ENCODE data around the gene TRMT112.
A peak's percentile ranks its signal among the peaks of the same experiment; 100 is the strongest.

The TRMT112 gene
- 40.9 to 65.0 (median 64.5) reads per million in 3 donors for total RNA-seq

GRCh38 chr11:64317325-64317960 lies at the start of gene TRMT112:
Gene TRMT112, minus strand, starts transcription at chr11:64317559. Its CDS starts 33 bp downstream, at chr11:64317526.
- peak within 1 kb of the TSS; percentile 94 for H3K27ac ChIP-seq (ENCODE audit: insufficient read depth, low read length, poor library complexity, severe bottlenecking)
- no peaks in the 10 kb centered on the region for H3K9me3 ChIP-seq (ENCODE audit: control insufficient read depth, low read length)
- H3K36me3 ChIP-seq (ENCODE audit: control insufficient read depth, insufficient read depth, low read length), result peaks cover 13% of the 10 kb centered on the region
- no peaks in the 10 kb centered on the region for H3K27me3 ChIP-seq (replicated peaks; ENCODE audit: control insufficient read depth, insufficient read depth, low read length, poor library complexity, severe bottlenecking)
- DNase-seq, result peak; percentile 97 to 98 (median 98)
- H3K4me3 ChIP-seq (ENCODE audit: insufficient read depth, low read depth, low read length, poor library complexity, severe bottlenecking), result peak within 1 kb of the TSS; percentile 79
- H3K4me1 ChIP-seq (ENCODE audit: control insufficient read depth, insufficient read depth, low read length, poor library complexity, severe bottlenecking), result peaks cover 14% of the 10 kb centered on the region

GRCh38 chr11:64366751-64367150 lies 49.4 kb upstream of the TRMT112 start:
- DNase-seq, result no peak
- no peaks in the 10 kb centered on the region for H3K27me3 ChIP-seq (replicated peaks; ENCODE audit: control insufficient read depth, insufficient read depth, low read length, poor library complexity, severe bottlenecking)
- no peak overlapping the region for H3K4me3 ChIP-seq (ENCODE audit: insufficient read depth, low read depth, low read length, poor library complexity, severe bottlenecking)
- H3K9me3 ChIP-seq (ENCODE audit: control insufficient read depth, low read length), result no peaks in the 10 kb centered on the region
- H3K4me1 ChIP-seq (ENCODE audit: control insufficient read depth, insufficient read depth, low read length, poor library complexity, severe bottlenecking), result no peaks in the 10 kb centered on the region
- H3K36me3 ChIP-seq (ENCODE audit: control insufficient read depth, insufficient read depth, low read length), result peaks cover 63% of the 10 kb centered on the region
- H3K27ac ChIP-seq (ENCODE audit: insufficient read depth, low read length, poor library complexity, severe bottlenecking), result no peak overlapping the region

GRCh38 chr11:64364911-64365310 lies 47.6 kb upstream of the TRMT112 start:
- no peak for DNase-seq
- H3K4me1 ChIP-seq (ENCODE audit: control insufficient read depth, insufficient read depth, low read length, poor library complexity, severe bottlenecking), result peaks cover 7% of the 10 kb centered on the region
- H3K36me3 ChIP-seq (ENCODE audit: control insufficient read depth, insufficient read depth, low read length), result peaks cover 62% of the 10 kb centered on the region
- no peak overlapping the region for H3K27ac ChIP-seq (ENCODE audit: insufficient read depth, low read length, poor library complexity, severe bottlenecking)
- no peaks in the 10 kb centered on the region for H3K27me3 ChIP-seq (replicated peaks; ENCODE audit: control insufficient read depth, insufficient read depth, low read length, poor library complexity, severe bottlenecking)
- no peaks in the 10 kb centered on the region for H3K9me3 ChIP-seq (ENCODE audit: control insufficient read depth, low read length)
- H3K4me3 ChIP-seq (ENCODE audit: insufficient read depth, low read depth, low read length, poor library complexity, severe bottlenecking), result no peak overlapping the region

GRCh38 chr11:64364435-64364834 lies 47.1 kb upstream of the TRMT112 start:
- no peak for DNase-seq
- Histone ChIP-seq H3K27ac (ENCODE audit: insufficient read depth, low read length, poor library complexity, severe bottlenecking) (no peak overlapping the region), H3K4me3 (ENCODE audit: insufficient read depth, low read depth, low read length, poor library complexity, severe bottlenecking) (no peak overlapping the region), H3K36me3 (ENCODE audit: control insufficient read depth, insufficient read depth, low read length) (peaks cover 58% of the 10 kb centered on the region), H3K4me1 (ENCODE audit: control insufficient read depth, insufficient read depth, low read length, poor library complexity, severe bottlenecking) (peaks cover 11% of the 10 kb centered on the region), H3K9me3 (ENCODE audit: control insufficient read depth, low read length) (no peaks in the 10 kb centered on the region), H3K27me3 (replicated peaks; ENCODE audit: control insufficient read depth, insufficient read depth, low read length, poor library complexity, severe bottlenecking) (no peaks in the 10 kb centered on the region)

- Histone ChIP-seq H3K4me3 (ENCODE audit: insufficient read depth, low read depth, low read length, poor library complexity, severe bottlenecking) (no peak overlapping the region), H3K9me3 (ENCODE audit: control insufficient read depth, low read length) (no peaks in the 10 kb centered on the region), H3K27ac (ENCODE audit: insufficient read depth, low read length, poor library complexity, severe bottlenecking) (no peak overlapping the region), H3K4me1 (ENCODE audit: control insufficient read depth, insufficient read depth, low read length, poor library complexity, severe bottlenecking) (peaks cover 28% of the 10 kb centered on the region), H3K27me3 (replicated peaks; ENCODE audit: control insufficient read depth, insufficient read depth, low read length, poor library complexity, severe bottlenecking) (no peaks in the 10 kb centered on the region), H3K36me3 (ENCODE audit: control insufficient read depth, insufficient read depth, low read length) (peaks cover 45% of the 10 kb centered on the region)
- no peak for DNase-seq
These were observed 45.0 kb upstream of the TRMT112 start for GRCh38 chr11:64362339-64362738.

GRCh38 chr11:64361659-64362058 lies 44.3 kb upstream of the TRMT112 start:
- H3K36me3 ChIP-seq (ENCODE audit: control insufficient read depth, insufficient read depth, low read length), result peaks cover 44% of the 10 kb centered on the region
- no peak for DNase-seq
- no peak overlapping the region for H3K4me3 ChIP-seq (ENCODE audit: insufficient read depth, low read depth, low read length, poor library complexity, severe bottlenecking)

GRCh38 chr11:64360448-64360921 lies 43.1 kb upstream of the TRMT112 start:
- Histone ChIP-seq H3K27ac (ENCODE audit: insufficient read depth, low read length, poor library complexity, severe bottlenecking) (no peak overlapping the region), H3K36me3 (ENCODE audit: control insufficient read depth, insufficient read depth, low read length) (peaks cover 40% of the 10 kb centered on the region), H3K4me3 (ENCODE audit: insufficient read depth, low read depth, low read length, poor library complexity, severe bottlenecking) (peak overlapping the region; percentile 81)

More at GRCh38 chr11:64361659-64362058, 44.3 kb upstream of the TRMT112 start:
- H3K4me1 ChIP-seq (ENCODE audit: control insufficient read depth, insufficient read depth, low read length, poor library complexity, severe bottlenecking), result peaks cover 29% of the 10 kb centered on the region
- no peaks in the 10 kb centered on the region for H3K9me3 ChIP-seq (ENCODE audit: control insufficient read depth, low read length)
- H3K27me3 ChIP-seq (replicated peaks; ENCODE audit: control insufficient read depth, insufficient read depth, low read length, poor library complexity, severe bottlenecking), result no peaks in the 10 kb centered on the region
- no peak overlapping the region for H3K27ac ChIP-seq (ENCODE audit: insufficient read depth, low read length, poor library complexity, severe bottlenecking)

GRCh38 chr11:64359712-64360445 lies 42.5 kb upstream of the TRMT112 start:
- H3K27ac ChIP-seq (ENCODE audit: insufficient read depth, low read length, poor library complexity, severe bottlenecking), result peak overlapping the region; percentile 56

More at GRCh38 chr11:64360448-64360921, 43.1 kb upstream of the TRMT112 start:
- no peak for DNase-seq
- peaks cover 29% of the 10 kb centered on the region for H3K4me1 ChIP-seq (ENCODE audit: control insufficient read depth, insufficient read depth, low read length, poor library complexity, severe bottlenecking)
- H3K27me3 ChIP-seq (replicated peaks; ENCODE audit: control insufficient read depth, insufficient read depth, low read length, poor library complexity, severe bottlenecking), result no peaks in the 10 kb centered on the region
- H3K9me3 ChIP-seq (ENCODE audit: control insufficient read depth, low read length), result no peaks in the 10 kb centered on the region

GRCh38 chr11:64358907-64359711 lies 41.8 kb upstream of the TRMT112 start, which contains the start of gene RPS6KA4:
Gene RPS6KA4, plus strand, starts transcription at chr11:64359162. Its CDS starts 74 bp downstream, at chr11:64359236.
- no peaks in the 10 kb centered on the region for H3K9me3 ChIP-seq (ENCODE audit: control insufficient read depth, low read length)
- no peaks in the 10 kb centered on the region for H3K27me3 ChIP-seq (replicated peaks; ENCODE audit: control insufficient read depth, insufficient read depth, low read length, poor library complexity, severe bottlenecking)
- peaks cover 29% of the 10 kb centered on the region for H3K36me3 ChIP-seq (ENCODE audit: control insufficient read depth, insufficient read depth, low read length)
- peaks cover 29% of the 10 kb centered on the region for H3K4me1 ChIP-seq (ENCODE audit: control insufficient read depth, insufficient read depth, low read length, poor library complexity, severe bottlenecking)
- peak within 1 kb of the TSS; percentile 56 for H3K27ac ChIP-seq (ENCODE audit: insufficient read depth, low read length, poor library complexity, severe bottlenecking)
- peak in 1 of 3 donors; percentile 36 for DNase-seq
- peak within 1 kb of the TSS; percentile 81 for H3K4me3 ChIP-seq (ENCODE audit: insufficient read depth, low read depth, low read length, poor library complexity, severe bottlenecking)

More at GRCh38 chr11:64359712-64360445, 42.5 kb upstream of the TRMT112 start:
- no peaks in the 10 kb centered on the region for H3K27me3 ChIP-seq (replicated peaks; ENCODE audit: control insufficient read depth, insufficient read depth, low read length, poor library complexity, severe bottlenecking)
- no peaks in the 10 kb centered on the region for H3K9me3 ChIP-seq (ENCODE audit: control insufficient read depth, low read length)
- peaks cover 29% of the 10 kb centered on the region for H3K4me1 ChIP-seq (ENCODE audit: control insufficient read depth, insufficient read depth, low read length, poor library complexity, severe bottlenecking)
- peak overlapping the region; percentile 81 for H3K4me3 ChIP-seq (ENCODE audit: insufficient read depth, low read depth, low read length, poor library complexity, severe bottlenecking)
- H3K36me3 ChIP-seq (ENCODE audit: control insufficient read depth, insufficient read depth, low read length), result peaks cover 34% of the 10 kb centered on the region
- no peak for DNase-seq

Data from effector memory CD4-positive, alpha-beta T cell (primary cell).